HG02852 (cell line): ENCODE results near the gene PDZD2.

Source experiments
- ATAC-seq: cut with Tn5 transposase; IDR thresholded peaks from one replicate; pipeline ENCODE4 v1.9.1; 2021; ENCODE audit warnings: mild to moderate bottlenecking, moderate library complexity; ENCODE audit not compliant: unreplicated experiment

PDZD2 gene

DNA sequence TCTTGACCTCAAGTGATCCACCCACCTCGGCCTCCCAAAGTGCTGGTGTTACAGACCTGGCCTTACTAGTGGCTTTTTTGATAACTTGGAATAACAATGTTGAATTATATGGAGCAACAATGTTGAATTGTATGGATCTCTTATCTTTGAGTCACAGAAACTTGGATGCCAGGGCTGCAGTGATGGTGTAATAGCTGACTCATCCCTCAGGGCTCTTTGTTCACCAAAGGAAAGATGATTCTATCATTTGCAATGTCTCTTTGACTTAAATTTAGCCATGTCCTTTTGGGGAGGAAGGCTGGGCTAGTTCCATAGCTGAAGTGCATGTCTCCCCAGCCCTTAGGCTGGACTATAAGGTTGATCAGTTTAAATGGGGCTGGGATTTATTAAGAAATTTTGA lies 172.3 kb downstream of the PDZD2 start:
- ATAC-seq: no peak

DNA sequence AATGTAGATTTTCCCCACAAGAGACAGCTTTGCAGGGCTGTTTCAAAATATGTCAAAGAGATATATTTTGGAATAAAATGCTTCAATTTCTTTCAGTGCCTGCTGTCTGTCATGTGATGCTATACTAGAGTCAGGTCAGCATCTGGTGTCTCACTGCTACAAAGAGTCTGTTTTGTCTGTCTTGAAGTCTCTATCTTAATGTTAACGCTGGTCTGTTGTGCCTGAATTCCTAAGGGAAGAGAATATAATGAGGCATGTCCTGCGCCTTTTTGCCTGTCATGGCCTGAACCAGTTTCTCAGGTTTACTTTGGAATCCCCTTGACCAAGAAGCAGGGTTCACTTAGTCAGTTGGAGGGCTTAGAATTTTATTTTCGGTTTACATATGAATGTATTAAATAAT lies 176.4 kb downstream of the PDZD2 start:
- no peak for ATAC-seq

DNA sequence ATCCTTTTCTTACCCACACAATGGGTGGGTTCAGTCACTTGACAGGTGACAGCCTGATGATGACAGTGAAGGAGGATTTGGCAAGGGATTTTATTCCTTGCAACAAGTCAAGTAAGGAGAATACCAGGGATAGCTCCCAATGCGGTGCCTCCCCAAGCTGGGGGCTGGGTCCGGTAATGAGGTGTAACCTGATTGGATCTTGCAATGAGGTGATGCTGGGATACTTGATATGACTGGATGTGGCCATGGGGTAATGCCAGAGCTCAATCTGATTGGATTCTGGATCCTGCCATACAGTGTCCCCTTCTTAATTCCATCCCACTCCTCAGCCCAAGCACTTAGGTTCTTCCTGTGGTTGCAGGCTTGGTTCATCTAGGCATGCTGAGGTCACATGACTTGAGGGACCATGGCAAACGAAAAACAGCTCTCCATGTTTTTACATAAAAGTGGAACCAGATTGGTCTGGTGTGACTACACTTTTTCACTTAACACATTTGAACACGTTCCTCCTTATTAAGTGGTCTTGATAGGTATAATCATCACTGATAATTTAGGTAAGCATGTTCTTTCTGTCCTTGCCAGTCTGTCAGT lies 181.1 kb downstream of the PDZD2 start:
- ATAC-seq: no peak

DNA sequence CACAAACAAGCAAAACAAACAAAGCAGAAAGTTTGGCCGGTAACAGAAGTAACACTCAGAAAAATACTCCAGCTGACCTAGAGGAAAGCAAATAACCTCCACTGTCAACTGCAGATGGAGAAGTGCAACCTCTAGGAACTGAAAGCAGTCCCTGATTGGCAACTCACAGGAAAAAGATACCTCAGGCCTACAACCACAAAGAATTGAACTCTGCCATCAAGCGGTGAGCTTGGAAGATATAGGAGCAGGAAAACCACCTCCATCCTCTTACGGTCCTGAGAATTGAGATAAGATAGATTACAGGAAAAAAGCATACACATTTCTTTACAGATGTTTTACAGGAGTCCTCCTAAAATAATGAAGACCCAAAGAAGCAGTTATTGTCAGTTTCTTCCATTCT lies 184.5 kb downstream of the PDZD2 start:
- no peak for ATAC-seq

DNA sequence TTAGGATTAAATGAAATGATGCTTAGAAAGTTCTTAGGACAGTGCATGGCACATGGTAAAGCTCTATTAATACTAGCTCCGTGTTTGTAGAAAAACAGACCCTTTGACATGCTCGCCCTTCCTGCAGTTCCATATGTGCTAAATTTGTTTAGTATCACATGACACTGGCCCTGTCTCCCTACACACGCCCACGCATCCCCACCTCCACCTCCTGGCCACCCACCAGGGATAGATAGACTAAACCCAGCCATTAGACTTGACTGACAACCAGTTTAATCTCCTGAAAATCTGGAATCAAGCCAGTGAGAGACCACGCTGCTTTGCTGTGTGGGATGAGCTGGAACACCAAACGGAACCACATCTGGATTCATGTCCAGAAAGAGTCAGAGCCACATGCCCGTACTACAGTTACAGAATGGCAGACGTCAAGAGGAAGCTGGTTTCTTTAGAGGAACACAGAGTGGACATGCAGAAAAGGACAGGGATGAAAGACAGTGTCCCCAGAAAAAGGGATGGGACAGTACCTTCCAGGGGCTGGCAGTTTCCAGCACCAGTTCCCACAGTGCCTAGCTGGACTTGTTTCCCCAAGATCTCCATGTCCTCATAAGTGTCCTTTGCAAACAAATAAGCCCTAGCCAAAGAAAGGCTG lies 186.1 kb downstream of the PDZD2 start:
- no peak for ATAC-seq

DNA sequence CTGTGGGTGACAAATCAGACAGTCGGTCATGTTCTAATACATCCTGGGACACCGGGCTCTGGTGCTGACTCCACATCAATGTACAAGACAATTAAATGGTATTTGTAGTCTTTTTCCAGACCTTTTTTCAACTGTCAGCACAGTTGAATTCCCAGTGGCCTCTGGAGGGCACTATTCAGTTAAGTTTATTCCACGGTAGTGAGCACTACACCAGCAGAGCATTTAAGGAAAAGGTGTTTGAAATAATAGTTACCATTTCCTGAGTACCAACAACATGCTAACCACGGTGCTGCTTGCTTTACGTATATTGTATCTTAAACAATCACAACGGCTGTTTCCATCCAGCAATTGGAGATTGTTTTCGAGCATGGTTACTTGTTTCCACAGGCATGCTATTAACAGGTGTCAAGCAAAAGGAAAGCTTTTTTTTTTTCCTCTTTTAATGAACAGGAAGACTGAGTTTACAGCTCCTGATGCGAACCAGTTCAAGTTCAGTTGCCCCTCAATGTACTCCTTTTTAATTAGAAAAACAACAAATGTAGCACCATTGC lies 186.7 kb downstream of the PDZD2 start:
- no peak for ATAC-seq

DNA sequence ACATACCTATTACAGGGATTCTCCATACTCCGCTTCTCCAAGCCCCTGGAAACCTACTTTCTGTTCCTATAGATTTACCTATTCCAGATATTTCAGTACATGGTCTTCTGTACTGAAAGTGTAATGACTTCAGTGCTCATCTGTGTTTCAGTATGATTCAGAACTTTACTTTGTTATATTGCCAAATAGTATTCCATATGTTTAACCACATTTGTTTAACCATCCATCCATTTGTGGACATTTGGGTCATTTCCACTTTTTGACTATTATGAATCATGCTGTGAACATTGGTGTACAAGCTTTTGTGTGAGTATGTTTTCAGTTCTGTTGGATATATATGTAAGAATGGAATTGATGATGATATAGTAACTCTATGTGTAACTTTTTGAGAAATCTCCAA lies 188.9 kb downstream of the PDZD2 start:
- no peak for ATAC-seq

DNA sequence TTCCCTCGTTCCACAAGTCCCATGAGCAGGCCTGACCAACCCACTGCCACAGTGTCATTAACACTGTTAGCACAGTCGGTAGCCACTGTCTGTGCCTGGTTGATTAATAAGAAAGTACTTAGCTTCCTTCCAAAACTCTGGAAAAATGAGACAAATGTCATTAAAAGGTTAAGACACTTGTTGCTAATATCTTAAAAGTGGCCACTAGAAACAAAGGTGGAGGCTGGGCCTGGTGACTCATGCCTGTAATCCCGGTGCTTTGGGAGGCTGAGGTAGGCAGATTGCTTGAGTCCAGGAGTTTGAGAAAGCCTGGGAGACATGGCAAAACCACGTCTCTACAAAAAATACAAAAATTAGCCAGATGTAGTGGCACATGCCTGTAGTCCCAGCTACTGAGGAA lies 194.0 kb downstream of the PDZD2 start:
- ATAC-seq: no peak

DNA sequence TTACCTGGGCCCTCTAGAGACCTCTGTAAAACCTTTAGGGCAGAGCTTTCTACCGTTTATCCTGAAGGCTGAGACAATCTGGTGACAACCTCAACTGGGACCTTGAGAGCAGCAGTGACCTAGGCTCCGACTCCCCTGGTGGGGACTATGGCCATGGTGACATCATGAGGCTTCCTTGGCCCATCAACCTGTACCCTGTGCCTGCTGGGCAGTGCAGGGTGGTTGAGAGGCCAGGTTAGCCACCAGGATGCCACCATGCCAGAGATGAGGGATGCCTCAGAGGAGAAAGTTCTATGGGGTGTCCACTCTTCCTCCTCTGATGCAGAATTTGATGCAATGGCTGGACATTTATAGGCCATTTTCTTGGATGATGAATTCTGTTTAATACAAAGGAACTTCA lies 194.8 kb downstream of the PDZD2 start:
- ATAC-seq: no peak

DNA sequence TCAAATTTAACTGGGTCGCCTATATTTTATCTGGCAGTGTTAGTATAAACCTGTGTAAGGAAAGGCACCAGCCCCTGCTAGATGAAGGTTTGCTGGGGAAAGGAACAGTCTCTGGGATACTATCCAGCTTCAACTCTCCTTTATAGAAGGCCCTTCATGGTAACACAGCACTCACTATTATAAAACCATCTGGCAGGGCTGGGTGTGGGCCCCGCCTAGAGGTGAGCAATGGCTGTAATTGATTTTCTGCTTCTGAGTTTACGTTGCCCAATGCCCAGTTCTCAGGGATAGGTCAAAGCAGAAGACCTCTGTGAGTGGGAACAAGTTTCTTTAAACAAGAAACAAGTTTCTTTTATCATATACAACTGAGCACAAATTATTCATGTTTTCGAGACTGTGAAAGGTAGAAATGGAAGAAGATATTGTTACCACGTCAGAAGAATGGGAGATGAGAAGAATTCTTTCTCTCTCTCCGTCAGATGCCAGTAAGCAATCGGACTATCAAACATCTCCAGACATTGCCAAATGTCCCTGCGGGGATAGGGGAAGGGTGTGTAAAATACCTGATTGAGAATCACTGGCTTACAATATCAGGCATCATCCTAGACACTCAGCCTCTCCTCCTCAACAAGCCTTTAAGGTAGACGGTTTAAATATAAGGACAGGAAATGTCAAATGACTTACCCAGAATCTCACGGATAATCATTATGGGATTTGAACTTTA lies 205.9 kb downstream of the PDZD2 start:
- ATAC-seq: no peak

DNA sequence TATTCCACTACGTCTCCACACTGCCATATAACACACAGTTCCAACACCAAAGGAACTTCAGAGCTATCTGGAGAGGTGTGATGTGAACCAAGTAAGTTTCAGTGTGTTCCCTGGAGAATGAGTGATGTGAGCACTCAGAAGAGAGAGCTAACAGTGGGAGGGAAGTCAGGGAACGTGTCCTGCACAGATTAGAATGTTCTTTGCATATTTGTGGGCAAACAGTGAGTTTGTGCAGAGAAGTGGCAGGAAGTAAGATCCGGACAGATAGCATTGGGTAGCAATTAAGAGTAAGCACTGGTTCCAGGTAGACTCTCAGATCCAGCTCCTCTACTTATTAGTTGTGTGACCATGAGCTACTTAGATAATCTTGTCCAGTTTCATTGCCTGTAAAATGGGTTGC lies 206.4 kb downstream of the PDZD2 start:
- ATAC-seq: no peak

DNA sequence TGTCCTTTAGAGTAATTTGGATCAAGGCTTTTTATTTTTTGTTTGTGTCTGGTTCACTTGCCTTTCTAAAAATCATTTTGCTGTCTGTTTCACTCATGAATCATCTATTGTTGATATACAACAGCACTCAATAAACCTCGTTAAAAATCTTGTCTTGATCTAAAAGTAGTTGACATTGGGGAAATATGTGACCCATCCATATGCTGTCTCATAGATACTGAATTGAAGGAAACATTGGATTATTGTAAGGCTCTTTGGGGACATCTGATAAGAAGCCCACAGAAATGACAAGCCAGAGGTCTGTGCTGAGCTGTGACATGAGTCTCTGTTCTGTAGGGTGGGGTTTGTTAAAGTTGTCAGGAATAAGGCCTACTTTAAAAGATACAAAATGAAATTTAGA lies 208.0 kb downstream of the PDZD2 start:
- ATAC-seq: no peak

DNA sequence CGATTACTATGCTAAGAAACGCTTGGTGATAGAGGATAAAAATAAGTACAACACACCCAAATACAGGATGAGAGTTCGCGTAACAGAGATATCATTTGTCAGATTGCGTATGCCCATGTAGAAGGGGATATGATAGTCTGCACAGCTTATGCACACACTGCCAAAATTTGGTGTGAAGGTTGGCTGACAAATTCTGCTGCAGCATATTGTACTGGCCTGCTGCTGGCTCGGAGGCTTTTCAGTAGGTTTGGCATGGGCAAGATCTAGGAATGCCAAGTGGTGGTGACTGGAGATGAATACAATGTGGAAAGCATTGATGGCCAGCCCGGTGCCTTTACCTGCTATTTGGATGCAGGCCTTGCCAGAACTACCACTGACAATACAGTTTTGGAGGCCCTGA lies 208.4 kb downstream of the PDZD2 start:
- no peak for ATAC-seq

DNA sequence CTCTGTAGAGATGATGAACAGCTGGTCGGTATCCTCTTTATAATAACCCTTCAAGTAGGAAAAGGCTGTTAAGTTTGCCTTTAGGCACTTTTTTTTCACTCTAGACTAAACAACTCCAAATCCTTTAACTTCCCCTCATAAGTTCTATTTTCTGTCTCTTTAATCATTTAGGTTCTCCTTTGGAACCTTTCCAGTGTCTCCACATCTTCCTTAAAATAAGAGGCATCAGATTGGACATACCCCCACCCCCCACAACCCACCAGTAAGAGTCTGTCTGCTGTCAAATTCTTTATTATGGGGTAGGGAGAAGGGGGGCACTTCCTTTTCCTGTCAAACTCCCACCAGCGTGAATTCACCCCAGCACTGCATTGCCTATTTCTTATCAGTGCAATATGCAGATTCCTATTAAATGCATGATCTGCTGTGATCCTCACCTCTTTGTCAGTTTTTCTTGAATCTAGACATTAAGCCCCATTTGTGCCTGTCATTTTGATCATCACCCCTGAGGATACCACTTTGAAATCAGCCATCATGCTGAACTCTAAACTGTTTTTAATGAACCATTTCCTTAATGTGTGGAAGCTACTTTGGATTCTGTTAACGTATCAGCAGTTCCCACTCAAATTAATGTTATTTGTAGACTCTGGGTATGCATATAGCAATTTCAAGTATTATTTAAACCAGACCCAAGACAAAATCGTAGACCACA lies 212.2 kb downstream of the PDZD2 start:
- ATAC-seq: no peak

DNA sequence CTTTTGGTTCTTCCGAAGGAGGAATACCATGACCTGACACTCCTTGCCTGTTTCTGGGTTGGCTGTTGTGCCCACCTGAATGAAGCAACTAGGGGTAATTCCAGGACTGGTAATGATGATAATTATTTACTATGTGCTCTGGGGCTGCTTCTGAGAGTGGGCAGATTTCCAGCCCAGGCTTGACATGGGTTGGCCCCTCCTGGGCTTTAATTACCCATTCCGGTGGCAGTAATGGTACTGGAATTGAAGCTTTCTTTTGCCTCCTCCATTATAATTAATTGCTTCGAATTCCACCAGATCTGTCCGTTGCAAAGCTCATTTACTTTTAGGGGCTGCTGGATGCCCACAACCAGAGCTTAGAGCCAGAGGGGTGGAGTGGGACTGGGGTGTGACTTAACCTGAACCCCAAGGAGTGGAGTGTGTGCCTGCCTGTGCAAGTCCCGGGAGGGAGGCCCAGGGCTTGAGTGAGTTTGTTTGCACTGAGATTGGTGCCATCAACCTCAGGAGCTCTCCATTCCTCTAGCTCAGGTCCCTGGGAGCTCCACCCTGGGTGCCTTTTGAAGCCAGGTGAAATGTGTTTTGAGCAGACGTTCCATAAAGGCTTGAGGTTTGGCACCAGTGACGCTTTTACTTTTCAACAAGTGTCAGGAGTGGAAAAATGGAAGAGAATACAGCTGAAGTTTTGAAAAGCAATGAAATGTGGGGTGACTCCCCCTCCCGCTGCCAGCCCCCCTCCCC lies 214.6 kb downstream of the PDZD2 start:
- ATAC-seq: no peak

DNA sequence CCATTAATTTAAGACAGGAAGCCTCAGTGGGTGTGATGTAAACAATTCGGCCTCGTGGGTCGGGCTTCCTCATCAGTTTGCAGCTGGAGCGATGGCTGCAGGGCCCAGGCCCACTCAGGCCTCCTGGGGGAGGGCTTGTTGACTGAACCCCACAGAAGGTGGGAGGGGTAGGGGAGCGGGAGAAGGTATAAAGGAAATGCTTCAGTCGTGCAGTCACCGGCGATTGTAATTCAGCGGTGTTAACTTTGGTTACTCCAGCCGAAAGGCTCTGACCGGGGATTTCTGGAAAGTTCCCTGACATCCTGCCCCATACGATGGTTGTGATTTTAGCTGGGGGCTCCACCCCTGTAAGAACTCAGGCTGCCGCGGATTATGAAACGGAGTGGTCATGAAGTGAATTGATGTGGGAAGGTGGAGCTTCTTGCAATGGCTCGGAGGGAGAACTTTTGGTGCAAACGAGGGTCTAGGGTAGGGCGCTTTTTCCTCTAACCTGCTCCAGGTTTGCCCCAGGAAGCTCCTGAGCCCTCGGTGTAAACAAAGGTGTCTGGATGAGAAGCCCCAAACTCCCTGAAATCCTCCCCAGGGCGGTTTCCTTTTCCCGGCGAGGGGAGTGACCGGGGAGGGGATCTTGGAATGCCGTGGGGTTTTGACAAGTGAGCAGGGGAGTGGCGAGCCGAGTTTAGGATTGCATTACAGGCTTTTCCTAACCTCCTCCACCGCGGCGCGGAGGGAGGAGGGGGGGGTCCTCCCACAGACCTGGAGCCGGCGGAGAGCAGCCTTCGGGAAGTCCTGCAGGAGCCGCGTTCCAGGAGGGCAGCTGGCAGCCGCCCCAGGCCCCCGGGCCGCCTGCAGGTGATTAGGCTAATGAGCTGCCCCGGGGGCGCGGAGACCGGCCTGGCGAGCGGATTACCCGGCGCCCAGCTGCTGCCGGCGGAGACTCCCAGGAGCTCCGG lies 215.5 kb downstream of the PDZD2 start:
- ATAC-seq: no peak

DNA sequence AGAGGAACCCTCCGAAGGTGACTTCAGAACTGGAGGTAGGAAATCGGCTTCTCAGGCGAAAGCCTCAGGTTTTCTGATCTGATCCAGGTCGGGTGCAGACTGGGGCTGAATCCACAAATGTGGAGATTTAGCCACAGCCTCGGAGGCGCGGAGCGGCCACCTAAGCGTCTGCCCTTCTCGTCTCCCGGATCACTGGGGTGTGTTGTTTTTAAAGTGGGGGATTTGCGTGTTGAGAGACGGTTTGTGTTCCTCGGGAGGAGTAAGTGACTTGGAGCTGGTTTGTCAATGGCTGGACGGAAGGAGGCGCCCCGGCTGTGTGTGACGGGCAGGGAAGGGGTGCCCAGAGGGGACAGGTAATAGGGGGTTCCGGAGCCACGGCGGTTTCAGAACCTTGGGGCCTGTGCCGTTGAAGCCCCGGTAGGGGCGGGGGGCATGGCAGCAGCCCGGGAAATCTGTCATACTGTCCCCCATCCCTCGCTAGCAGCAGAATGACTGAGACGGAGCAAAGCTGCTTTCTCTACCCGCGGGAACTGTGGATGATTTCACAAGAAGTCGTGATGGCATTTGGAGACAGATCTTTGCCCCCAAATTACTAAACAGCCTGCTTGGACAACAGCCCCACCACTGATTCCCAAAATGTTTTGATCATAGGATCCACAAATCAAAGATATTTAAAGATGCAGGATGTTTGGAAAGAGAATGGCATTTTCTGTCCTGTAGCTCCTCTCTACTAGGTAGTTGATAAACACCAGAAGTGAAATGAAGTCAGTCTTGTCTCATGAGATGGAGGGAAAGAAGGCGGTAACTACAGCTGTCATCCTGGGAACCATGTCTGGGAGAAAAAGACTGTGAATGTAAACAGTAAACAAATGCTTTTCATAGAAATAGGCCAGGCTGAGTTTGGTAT lies 216.5 kb downstream of the PDZD2 start:
- no peak for ATAC-seq

DNA sequence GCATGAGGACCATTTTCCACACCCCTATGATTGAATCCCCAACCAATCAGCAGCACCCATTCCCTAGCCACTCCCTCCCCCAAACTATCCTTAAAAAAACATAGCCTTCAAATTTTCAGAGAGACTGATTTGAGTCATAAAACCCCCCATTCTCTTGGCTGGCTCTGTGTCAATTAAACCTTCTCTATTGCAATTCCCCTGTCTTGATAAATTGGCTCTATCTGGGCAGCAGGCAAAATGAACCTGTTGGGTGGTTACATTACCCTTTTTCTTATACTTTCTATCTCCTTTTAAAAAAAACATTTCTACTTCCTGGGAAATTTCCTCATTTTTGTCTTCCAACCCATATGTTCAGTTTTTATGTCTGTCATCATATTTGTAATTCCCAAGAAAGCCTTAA lies 220.2 kb downstream of the PDZD2 start:
- ATAC-seq: no peak

DNA sequence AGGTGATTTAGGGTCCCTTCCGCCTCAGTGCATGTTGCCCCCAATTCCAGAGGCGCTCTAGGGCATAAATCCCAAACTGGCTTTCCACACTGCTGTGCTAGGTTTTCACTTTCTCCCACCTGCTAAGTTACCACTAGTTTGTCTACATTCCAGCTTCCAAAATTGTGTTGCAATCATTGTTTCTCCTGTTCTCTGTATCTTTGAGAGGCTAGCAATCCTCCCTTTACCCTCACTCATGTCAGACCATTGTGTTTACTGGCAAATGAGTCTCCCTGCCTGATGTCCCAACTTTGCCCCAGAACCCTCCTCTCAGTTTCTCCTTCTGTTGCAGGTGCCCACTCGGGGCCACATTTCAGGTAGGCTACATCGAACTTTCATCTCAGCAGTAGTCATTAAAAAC lies 221.3 kb downstream of the PDZD2 start:
- no peak for ATAC-seq
